ENCODE results near the gene PDCD11.

The PDCD11 gene

GRCh38 chr10:103433858-103434257 is 37.4 kb downstream of the PDCD11 start:
- Histone ChIP-seq H2AFZ (ENCODE audit: low read length) (no peak overlapping the region), H3F3A (ENCODE audit: insufficient read depth, low read length) (no peaks in the 10 kb centered on the region), H3K36me3 (ENCODE audit: insufficient read depth, low read length) (peaks cover 92% of the 10 kb centered on the region), H3K4me1 (ENCODE audit: insufficient read depth, low read length, severe bottlenecking) (no peaks in the 10 kb centered on the region), H3K4me2 (ENCODE audit: low read length) (no peak overlapping the region), H3K27me3 (ENCODE audit: insufficient read depth, low read length) (no peaks in the 10 kb centered on the region), H3K79me2 (ENCODE audit: insufficient read depth, low read length) (no peaks in the 10 kb centered on the region), H3K27ac (ENCODE audit: low read depth, low read length, poor library complexity, severe bottlenecking) (no peak overlapping the region), H3K9me2 (ENCODE audit: low read depth, low read length) (no peaks in the 10 kb centered on the region), H3K9me3 (ENCODE audit: low read length) (no peaks in the 10 kb centered on the region), H4K20me1 (ENCODE audit: insufficient read depth, low read length) (no peaks in the 10 kb centered on the region), H3K9ac (ENCODE audit: low read length) (no peak overlapping the region), H3K4me3 (ENCODE audit: low read depth, low read length, poor library complexity, severe bottlenecking) (no peak overlapping the region)
- no peak for TF ChIP-seq EZH2 (IDR thresholded peaks at IDR 0.05; ENCODE audit: borderline replicate concordance, low read length)
- TF ChIP-seq, protein P1, sequence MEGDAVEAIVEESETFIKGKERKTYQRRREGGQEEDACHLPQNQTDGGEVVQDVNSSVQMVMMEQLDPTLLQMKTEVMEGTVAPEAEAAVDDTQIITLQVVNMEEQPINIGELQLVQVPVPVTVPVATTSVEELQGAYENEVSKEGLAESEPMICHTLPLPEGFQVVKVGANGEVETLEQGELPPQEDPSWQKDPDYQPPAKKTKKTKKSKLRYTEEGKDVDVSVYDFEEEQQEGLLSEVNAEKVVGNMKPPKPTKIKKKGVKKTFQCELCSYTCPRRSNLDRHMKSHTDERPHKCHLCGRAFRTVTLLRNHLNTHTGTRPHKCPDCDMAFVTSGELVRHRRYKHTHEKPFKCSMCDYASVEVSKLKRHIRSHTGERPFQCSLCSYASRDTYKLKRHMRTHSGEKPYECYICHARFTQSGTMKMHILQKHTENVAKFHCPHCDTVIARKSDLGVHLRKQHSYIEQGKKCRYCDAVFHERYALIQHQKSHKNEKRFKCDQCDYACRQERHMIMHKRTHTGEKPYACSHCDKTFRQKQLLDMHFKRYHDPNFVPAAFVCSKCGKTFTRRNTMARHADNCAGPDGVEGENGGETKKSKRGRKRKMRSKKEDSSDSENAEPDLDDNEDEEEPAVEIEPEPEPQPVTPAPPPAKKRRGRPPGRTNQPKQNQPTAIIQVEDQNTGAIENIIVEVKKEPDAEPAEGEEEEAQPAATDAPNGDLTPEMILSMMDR (IDR thresholded peaks at IDR 0.05; ENCODE audit: low read length): no peak

DNA sequence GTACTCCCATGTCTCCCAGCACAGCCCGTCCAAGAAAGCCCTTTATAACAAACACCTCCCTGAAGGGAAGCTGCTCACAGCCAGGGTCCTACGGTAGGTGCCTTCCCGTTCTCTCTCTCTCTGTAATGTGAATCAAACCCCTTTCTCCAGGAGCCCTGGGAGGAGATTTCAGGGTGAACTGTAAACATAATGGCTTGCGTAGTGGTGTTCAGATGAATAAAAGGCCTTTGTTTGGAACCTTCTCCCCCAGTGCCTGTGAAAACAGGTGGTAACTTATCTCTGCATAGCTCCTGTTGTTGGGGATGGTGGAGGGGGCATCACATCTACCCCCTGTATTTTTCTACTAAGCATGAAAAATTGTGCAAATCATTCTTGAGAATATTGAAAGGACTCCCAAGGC is 43.4 kb downstream of the PDCD11 start:
- Histone ChIP-seq H3K27ac (ENCODE audit: low read depth, low read length, poor library complexity, severe bottlenecking) (no peak overlapping the region), H3F3A (ENCODE audit: insufficient read depth, low read length) (no peaks in the 10 kb centered on the region), H3K36me3 (ENCODE audit: insufficient read depth, low read length) (peaks cover 93% of the 10 kb centered on the region), H3K9me3 (ENCODE audit: low read length) (no peaks in the 10 kb centered on the region), H3K4me1 (ENCODE audit: insufficient read depth, low read length, severe bottlenecking) (no peaks in the 10 kb centered on the region), H3K9me2 (ENCODE audit: low read depth, low read length) (no peaks in the 10 kb centered on the region), H4K20me1 (ENCODE audit: insufficient read depth, low read length) (no peaks in the 10 kb centered on the region), H3K27me3 (ENCODE audit: insufficient read depth, low read length) (no peaks in the 10 kb centered on the region), H3K4me3 (ENCODE audit: low read depth, low read length, poor library complexity, severe bottlenecking) (no peak overlapping the region), H3K9ac (ENCODE audit: low read length) (no peak overlapping the region), H3K4me2 (ENCODE audit: low read length) (no peak overlapping the region), H3K79me2 (ENCODE audit: insufficient read depth, low read length) (no peaks in the 10 kb centered on the region), H2AFZ (ENCODE audit: low read length) (no peak overlapping the region)
- TF ChIP-seq EZH2 (IDR thresholded peaks at IDR 0.05; ENCODE audit: borderline replicate concordance, low read length): no peak
- TF ChIP-seq, protein P1 (IDR thresholded peaks at IDR 0.05; ENCODE audit: low read length): no peak

- no peaks in the 10 kb centered on the region for H3K27me3 ChIP-seq (ENCODE audit: insufficient read depth, low read length)
- no peak overlapping the region for H2AFZ ChIP-seq (ENCODE audit: low read length)
- H3K4me2 ChIP-seq (ENCODE audit: low read length): no peak overlapping the region
- no peaks in the 10 kb centered on the region for H4K20me1 ChIP-seq (ENCODE audit: insufficient read depth, low read length)
- no peaks in the 10 kb centered on the region for H3K9me2 ChIP-seq (ENCODE audit: low read depth, low read length)
- H3K27ac ChIP-seq (ENCODE audit: low read depth, low read length, poor library complexity, severe bottlenecking): no peak overlapping the region
- H3K4me1 ChIP-seq (ENCODE audit: insufficient read depth, low read length, severe bottlenecking): no peaks in the 10 kb centered on the region
- no peaks in the 10 kb centered on the region for H3F3A ChIP-seq (ENCODE audit: insufficient read depth, low read length)
- no peak overlapping the region for H3K9ac ChIP-seq (ENCODE audit: low read length)
- no peak overlapping the region for H3K4me3 ChIP-seq (ENCODE audit: low read depth, low read length, poor library complexity, severe bottlenecking)
- TF ChIP-seq, protein P1 (IDR thresholded peaks at IDR 0.05; ENCODE audit: low read length): no peak
- TF ChIP-seq EZH2 (IDR thresholded peaks at IDR 0.05; ENCODE audit: borderline replicate concordance, low read length): no peak
- no peaks in the 10 kb centered on the region for H3K9me3 ChIP-seq (ENCODE audit: low read length)
- peaks cover 94% of the 10 kb centered on the region for H3K36me3 ChIP-seq (ENCODE audit: insufficient read depth, low read length)
- no peaks in the 10 kb centered on the region for H3K79me2 ChIP-seq (ENCODE audit: insufficient read depth, low read length)
Observed at GRCh38 chr10:103440416-103440815, 44.0 kb downstream of the PDCD11 start.
